Measurements from ENCODE around the gene MAP7D2. TPM values are rescaled to one million over a fixed set of nuclear protein-coding genes. Genes with fewer than 3 reads are reported as not detected.

The MAP7D2 gene
- total RNA-seq, 3 donors from 2014 or later, result 0.48 to 2.2 (median 1.3) TPM

DNA sequence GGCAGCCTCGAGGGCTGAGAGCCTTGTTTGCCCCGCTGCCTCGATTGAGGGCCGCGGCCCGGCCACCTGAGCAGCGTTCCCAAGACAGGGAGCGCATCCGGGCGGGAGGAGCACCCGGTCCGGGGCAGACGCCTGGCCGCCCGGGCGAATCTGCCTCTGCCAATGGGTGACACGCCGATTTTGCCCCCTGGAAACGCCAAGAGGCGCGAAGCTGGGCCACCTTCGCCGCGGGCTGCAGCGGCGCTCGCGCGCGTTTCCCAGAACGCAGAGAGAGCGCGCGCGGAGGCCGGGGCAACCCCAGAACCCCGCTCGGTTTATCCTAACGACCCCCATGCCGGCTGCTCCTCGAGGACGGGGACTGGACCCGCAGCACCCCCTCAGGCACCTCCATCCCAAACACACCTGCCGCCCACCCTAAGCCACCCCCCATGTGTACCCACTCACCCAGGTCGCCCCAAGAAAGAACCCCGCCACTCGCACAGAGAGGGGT, 575 bp downstream of the MAP7D2 start:
- H3K4me3 ChIP-seq, result peak overlapping the region in 2 of 3 donors; percentile 34 to 58
- H3K27me3 ChIP-seq, result peaks cover 3 to 31% of the 10 kb centered on the region in 2 donors
- no peak for DNase-seq (ENCODE audit: low spot score in 2 of 2)
- H3K4me1 ChIP-seq, result no peaks in the 10 kb centered on the region
- TF ChIP-seq, protein P1, sequence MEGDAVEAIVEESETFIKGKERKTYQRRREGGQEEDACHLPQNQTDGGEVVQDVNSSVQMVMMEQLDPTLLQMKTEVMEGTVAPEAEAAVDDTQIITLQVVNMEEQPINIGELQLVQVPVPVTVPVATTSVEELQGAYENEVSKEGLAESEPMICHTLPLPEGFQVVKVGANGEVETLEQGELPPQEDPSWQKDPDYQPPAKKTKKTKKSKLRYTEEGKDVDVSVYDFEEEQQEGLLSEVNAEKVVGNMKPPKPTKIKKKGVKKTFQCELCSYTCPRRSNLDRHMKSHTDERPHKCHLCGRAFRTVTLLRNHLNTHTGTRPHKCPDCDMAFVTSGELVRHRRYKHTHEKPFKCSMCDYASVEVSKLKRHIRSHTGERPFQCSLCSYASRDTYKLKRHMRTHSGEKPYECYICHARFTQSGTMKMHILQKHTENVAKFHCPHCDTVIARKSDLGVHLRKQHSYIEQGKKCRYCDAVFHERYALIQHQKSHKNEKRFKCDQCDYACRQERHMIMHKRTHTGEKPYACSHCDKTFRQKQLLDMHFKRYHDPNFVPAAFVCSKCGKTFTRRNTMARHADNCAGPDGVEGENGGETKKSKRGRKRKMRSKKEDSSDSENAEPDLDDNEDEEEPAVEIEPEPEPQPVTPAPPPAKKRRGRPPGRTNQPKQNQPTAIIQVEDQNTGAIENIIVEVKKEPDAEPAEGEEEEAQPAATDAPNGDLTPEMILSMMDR (IDR thresholded peaks at IDR 0.05), result no peak
- TF ChIP-seq POLR2AphosphoS5 (IDR thresholded peaks at IDR 0.05) (no peak), POLR2A (IDR thresholded peaks at IDR 0.05) (no peak)
- H3K36me3 ChIP-seq, result no peaks in the 10 kb centered on the region
- intact Hi-C loops (cut with DNase I; ENCODE audit: low total_unique reads), result no loop called here
- H3K27ac ChIP-seq, result no peak overlapping the region
- no peaks in the 10 kb centered on the region for H3K9me3 ChIP-seq

DNA sequence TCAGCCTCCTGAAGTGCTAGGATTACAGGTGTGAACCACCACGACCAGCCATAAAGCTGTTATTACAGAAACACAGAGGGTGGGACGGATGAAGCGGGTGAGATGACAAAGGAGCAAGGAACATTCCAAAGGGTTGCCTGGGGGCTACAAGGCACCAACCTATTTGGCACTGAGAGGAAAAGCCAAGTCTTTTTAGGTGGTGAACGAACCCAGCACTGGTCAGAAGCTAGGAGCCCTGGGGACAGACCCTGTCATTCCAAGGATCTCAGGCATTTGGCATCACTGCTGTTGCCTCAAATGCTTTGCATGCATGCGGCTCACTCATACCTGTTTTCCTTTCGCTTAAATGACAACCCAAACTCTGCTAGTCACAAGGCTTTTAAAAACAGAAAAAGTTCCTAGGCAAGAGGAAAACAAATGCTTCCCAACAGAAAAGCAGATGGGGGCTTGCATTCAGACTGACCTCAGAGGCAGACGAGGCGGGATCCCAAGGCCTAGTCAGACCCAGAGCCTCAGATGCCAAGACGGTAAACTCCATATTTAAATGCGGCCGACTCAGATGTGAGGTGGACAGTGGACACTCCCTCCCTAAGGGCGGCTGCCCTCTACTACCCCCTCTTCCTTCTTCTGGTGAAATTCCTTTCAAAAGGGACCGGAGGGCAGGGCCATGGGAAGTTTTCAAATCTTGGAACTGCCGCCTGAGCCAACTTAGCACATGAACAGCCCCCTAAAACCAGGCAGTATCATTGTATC, 4.5 kb downstream of the MAP7D2 start:
- H3K9me3 ChIP-seq, result no peaks in the 10 kb centered on the region
- no peak for TF ChIP-seq POLR2A (IDR thresholded peaks at IDR 0.05)
- TF ChIP-seq POLR2AphosphoS5 (IDR thresholded peaks at IDR 0.05), result no peak
- TF ChIP-seq, protein P1 (IDR thresholded peaks at IDR 0.05), result no peak
- no peaks in the 10 kb centered on the region for H3K4me1 ChIP-seq
- intact Hi-C loops (cut with DNase I; ENCODE audit: low total_unique reads), result no loop called here
- no peak for DNase-seq (ENCODE audit: low spot score in 2 of 2)
- H3K4me3 ChIP-seq, result no peak overlapping the region
- peaks cover 3 to 36% of the 10 kb centered on the region in 2 donors for H3K27me3 ChIP-seq
- no peaks in the 10 kb centered on the region for H3K36me3 ChIP-seq
- H3K27ac ChIP-seq, result no peak overlapping the region

DNA sequence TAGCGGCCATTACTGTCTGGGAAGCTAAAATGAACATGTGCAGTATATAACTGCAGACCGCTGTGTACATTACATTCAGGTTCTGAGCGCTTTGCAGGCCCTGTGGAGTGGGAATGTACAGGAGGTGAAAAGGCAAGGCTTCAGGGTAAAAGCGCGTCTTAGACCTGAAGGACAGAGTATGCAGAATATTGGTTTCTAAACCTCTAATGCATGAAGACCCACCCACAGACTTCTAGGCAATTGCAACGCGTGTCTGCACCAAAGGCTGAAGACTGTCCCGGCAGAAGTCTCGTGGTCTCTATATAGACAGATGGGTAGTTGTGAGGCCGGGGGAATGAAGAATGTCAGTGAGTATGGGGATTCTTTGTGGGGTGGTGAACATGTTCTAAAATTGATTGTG, 5.4 kb downstream of the MAP7D2 start:
- TF ChIP-seq POLR2AphosphoS5 (IDR thresholded peaks at IDR 0.05) (no peak), POLR2A (IDR thresholded peaks at IDR 0.05) (no peak)
- TF ChIP-seq, protein P1 (IDR thresholded peaks at IDR 0.05), result no peak
- H3K27ac ChIP-seq, result no peak overlapping the region
- intact Hi-C loops (cut with DNase I; ENCODE audit: low total_unique reads), result no loop called here
- H3K27me3 ChIP-seq, result peaks cover 3 to 26% of the 10 kb centered on the region in 2 donors
- DNase-seq (ENCODE audit: low spot score in 2 of 2), result no peak
- H3K9me3 ChIP-seq, result no peaks in the 10 kb centered on the region
- no peaks in the 10 kb centered on the region for H3K36me3 ChIP-seq
- no peak overlapping the region for H3K4me3 ChIP-seq
- H3K4me1 ChIP-seq, result no peaks in the 10 kb centered on the region

DNA sequence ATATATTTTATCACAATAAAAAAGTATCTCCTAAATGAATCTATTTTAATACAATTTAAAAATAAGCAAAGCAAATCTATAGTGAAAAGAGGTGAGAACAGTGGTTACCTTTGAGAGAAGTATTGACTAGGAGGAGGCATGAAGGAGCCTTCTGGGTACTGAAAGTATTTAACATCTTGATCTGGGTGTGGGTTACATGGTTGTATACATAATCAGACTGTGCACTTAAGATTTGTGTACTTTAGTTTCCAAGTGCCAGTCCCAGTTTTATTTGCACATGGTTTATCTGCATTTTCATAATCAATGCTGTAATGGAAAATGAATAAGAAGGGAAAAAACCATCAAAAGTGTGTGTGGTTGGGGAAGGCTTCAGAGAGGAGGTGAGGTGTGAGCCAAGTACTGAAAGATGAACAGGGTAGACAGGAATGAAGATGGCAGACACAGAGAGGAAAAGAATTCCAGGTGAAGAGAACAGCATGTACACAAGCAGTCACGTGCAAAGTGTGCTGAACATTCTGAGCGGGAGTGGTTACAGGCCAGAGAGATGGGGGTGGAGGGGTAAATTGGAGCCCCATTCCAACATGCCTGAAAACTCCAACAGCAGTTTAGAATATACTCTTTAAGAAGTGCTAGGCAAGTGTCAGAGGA, 14.6 kb downstream of the MAP7D2 start:
- DNase-seq (ENCODE audit: low spot score in 2 of 2), result no peak
- H3K27me3 ChIP-seq, result peaks cover 0 to 16% of the 10 kb centered on the region in 2 donors
- H3K36me3 ChIP-seq, result no peaks in the 10 kb centered on the region
- intact Hi-C loops (cut with DNase I; ENCODE audit: low total_unique reads), result no loop called here
- H3K27ac ChIP-seq, result no peak overlapping the region
- TF ChIP-seq POLR2AphosphoS5 (IDR thresholded peaks at IDR 0.05), result no peak
- TF ChIP-seq POLR2A (IDR thresholded peaks at IDR 0.05), result no peak
- no peak overlapping the region for H3K4me3 ChIP-seq
- no peaks in the 10 kb centered on the region for H3K4me1 ChIP-seq
- no peaks in the 10 kb centered on the region for H3K9me3 ChIP-seq

DNA sequence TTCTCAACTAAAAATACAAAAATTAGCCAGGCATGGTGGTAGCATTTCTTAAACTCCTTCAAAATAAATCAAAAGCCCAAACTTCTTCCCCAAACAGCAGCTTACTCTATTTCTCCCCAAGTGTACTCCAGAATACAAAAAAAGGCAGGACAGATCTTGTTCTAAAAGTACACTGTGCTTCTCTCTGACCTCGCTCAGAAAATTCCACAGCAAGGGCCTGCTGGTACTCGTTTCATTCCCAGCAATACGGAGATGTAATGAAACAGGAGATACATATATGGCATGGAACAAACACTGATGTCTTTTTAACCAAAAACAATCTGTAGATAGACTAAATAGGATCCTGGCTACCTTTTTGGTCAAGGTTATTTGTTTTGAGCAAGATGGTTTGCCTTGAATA, 25.2 kb downstream of the MAP7D2 start:
- no peaks in the 10 kb centered on the region for H3K9me3 ChIP-seq
- intact Hi-C loops (cut with DNase I; ENCODE audit: low total_unique reads), result no loop called here
- TF ChIP-seq POLR2A (IDR thresholded peaks at IDR 0.05), result no peak
- TF ChIP-seq, protein P1 (IDR thresholded peaks at IDR 0.05), result no peak
- no peak for TF ChIP-seq POLR2AphosphoS5 (IDR thresholded peaks at IDR 0.05)
- H3K4me1 ChIP-seq, result no peaks in the 10 kb centered on the region
- H3K27me3 ChIP-seq, result peaks cover 0 to 36% of the 10 kb centered on the region in 2 donors
- no peak overlapping the region for H3K4me3 ChIP-seq
- no peak for DNase-seq (ENCODE audit: low spot score in 2 of 2)
- no peaks in the 10 kb centered on the region for H3K36me3 ChIP-seq
- H3K27ac ChIP-seq, result no peak overlapping the region

Data from breast epithelium (tissue), 4 donors.